MM.1S (cell line): ENCODE measurements around the gene VNN1.

Experiments used
- CTCF ChIP-seq: fragments of 300-600 bp; sonication (generic); IDR thresholded peaks from 2 replicates; pipeline ENCODE4 v1.5.1; 2016; ENCODE audit warnings: antibody characterized with exemption, low read length, mixed read lengths
- EZH2 ChIP-seq: fragments of 300-600 bp; sonication (generic); optimal IDR thresholded peaks from 2 replicates; pipeline ENCODE3; 2017; ENCODE audit warnings: low read depth, mild to moderate bottlenecking, antibody characterized with exemption, low read length, mixed read lengths

DNA sequence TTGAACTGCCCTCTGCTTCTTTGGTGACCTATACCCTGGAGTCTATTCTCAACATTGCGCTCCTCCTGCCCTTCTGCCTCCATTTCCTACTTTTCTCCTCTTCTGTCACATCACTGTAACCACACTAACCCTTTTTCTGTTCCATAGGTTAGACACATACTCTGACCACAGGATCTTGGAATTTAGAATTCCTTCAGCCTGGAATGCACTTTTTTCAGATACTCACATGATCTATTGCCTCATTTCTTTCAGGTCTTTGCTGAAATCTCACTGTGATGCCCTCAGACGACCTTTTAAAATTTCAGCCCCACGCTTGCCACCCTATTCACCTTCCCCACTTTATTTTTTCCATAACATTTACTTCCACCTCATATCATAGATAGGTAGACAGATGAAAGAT is 5.1 kb downstream of the VNN1 start:
- no peak for TF ChIP-seq CTCF
- TF ChIP-seq EZH2: no peak
